ENCODE results near the gene DENND10. TPM values are rescaled to one million over a fixed set of nuclear protein-coding genes. Genes with fewer than 3 reads are reported as not detected.

The DENND10 gene, protein sequence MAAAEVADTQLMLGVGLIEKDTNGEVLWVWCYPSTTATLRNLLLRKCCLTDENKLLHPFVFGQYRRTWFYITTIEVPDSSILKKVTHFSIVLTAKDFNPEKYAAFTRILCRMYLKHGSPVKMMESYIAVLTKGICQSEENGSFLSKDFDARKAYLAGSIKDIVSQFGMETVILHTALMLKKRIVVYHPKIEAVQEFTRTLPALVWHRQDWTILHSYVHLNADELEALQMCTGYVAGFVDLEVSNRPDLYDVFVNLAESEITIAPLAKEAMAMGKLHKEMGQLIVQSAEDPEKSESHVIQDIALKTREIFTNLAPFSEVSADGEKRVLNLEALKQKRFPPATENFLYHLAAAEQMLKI
- 49.6 and 70.7 TPM in 2 replicates for total RNA-seq

DNA sequence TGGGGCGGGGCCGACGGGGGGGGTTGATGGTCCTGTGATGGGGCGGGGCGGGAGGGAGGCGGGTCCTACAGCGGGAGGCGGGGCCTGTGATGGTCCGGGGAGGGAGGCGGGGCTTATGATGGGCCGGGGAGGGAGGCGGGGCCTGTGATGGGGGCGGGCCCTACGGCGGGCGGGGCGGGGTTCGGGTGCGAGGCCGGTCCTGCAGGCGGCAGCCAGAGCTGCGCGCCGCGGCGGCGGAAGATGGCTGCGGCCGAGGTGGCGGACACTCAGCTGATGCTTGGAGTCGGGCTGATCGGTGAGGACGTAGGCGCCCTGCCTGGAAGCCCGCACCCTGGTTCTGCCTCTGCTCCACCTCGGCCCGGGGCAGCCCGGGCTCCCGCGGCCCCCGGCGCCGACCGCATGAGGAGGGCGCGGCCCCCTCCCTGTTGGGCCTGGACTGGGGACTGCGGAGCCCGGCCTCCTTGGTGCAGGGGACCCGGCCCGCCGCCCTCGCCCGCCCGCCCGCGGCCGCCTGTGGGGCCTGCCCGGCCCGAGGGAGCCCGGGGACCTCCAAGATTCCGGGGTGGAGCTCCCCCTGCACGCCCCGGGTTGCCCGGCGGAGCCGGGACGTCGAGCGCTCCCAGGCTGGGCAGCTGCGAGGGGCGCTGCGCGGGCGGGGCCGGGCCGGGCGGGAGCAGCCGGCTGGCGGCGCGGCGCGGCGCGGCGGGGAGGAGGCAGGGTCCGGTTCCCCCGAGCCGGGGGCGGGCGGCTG lies at the start of gene DENND10:
Gene DENND10 (plus strand): TSS at position 211 of the 751 bp plus-strand sequence. CDS start 30 bp downstream, at position 241.
- peak; percentile 52 to 89 for DNase-seq (ENCODE audit: low read depth in 2 of 2)

- DNase-seq (ENCODE audit: low read depth in 2 of 2), result no peak
These were observed 48.4 kb upstream of the DENND10 start for GRCh38 chr10:119055472-119055871.

DNA sequence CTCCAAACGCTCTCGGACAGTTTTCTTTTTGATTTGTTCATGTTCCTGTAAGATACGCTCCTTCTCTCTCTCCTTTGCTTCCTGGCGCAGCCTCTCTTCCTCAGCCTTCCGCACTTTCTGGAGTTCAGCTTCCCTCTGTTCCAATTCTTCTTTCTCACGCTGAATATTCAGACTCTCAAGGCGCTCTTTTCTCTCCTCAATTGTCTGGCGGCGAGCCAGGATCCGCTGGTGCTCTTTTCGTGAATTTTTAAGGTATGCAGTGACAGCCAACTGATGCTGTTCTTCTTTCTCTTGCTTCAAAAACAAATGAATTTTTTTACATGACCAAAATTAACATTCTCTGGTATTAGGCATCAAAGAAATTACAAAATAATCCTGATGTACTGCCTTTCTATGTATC lies 45.9 kb upstream of the DENND10 start:
- DNase-seq (ENCODE audit: low read depth in 2 of 2), result no peak

DNA sequence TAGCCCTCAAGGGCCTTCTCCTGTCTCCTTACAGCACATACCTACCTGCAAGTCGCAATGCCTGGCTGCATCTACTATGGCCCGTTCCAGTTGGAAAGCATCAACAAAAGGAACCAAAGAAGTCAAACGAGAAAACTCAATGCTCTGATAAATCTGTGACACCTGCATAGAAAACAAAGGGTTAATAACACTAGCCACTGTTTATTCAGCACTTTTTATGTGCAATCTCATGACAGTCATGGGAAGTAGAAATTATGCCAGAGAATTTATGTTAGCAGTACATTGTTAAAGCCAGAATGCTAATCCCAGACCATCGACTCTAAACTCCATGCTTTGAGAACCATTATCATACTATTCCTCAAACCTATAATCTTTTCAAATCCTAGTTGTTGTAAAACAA lies 44.4 kb upstream of the DENND10 start:
- DNase-seq (ENCODE audit: low read depth in 2 of 2), result no peak

- no peak for DNase-seq (ENCODE audit: low read depth in 2 of 2)
These were observed 43.8 kb upstream of the DENND10 start for GRCh38 chr10:119060107-119060506.

DNA sequence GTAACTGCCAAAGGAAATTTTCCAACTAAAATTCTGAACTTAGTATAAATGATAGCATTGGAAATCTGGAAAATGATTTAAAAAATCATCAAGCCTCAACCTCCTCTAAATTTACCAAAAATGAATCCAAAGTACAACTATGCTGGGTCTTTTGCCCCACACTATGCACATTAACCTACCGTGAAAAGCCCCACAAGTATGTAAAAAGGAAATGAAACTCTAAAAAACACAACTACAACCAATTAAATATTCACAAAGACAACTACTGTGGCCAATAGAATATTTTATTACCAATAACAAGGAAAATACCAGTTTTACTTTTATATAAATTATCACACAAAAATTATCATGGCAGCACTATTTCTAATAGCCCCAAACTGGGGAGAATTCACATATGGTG lies 42.6 kb upstream of the DENND10 start:
- DNase-seq (ENCODE audit: low read depth in 2 of 2), result no peak

DNA sequence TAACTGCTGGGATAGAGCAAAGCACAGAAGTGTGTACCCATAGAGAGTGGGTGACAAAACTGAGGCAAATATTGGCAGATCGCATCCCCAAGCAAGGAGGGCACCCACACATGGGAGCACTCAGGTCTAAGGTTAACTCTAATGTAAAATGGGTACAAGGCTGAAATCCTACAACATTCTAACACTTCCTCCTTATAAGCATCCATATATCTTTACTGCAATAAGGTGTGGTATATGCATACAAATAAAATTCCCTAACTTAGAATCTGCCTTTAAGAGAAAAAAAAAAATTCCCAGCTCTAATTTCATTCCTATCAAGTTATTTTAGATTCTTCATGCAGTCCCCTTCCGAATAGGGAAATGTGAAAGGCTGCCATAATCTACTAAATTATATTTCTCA lies 42.0 kb upstream of the DENND10 start:
- DNase-seq (ENCODE audit: low read depth in 2 of 2), result no peak

DNA sequence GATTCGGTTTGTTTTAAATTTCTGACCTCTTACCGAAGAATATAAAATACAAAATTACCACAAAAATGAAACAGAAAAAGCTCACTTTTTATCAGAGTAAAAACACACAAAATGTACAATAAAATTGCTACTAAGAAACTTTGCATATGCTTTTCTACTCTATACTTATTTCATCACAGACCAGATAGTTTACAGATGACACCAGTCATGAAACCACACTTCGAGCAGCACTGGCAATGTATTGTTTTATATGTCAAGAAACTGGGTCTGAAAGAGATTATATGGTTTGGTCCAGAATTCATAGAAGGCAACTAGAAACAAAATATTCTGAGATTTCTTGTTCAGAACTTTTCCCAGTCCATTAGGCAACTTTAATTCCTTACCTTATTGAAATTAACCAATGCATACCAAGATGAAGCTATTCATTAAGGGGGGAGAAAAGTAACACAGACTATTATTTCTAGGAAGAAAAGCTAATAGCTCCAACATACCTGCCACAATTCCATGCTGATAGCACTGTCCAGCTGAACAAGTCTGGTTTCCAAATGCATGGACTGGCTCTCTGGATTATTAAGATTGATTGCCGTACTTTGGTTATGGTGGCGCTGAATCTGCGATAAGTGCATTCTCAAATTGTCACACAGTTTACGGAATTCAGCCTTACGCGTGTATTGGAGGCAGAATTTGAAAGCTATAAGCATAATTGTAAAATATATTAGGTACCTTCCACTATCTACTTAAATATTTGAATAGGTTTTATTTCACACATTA lies 33.3 kb upstream of the DENND10 start:
- no peak for DNase-seq (ENCODE audit: low read depth in 2 of 2)

DNA sequence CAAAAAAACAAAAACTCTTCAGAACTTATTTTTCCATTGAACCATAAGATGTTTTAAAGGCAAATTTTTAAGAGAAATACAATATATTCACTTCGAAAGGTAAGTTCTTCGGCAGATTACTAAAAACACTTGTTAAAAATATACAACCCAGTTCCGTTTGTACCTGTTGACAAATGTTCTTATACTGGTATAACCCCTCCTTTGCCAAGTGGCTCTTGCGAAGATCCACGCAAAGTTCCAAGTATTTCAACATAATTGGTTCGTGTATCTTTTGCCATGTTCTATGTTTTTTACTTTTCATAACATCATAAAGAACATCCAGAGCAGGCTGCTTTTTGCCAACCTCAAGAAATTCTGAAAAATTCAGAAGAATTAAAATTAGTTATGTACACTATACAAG lies 30.3 kb upstream of the DENND10 start:
- DNase-seq (ENCODE audit: low read depth in 2 of 2), result no peak

- no peak for DNase-seq (ENCODE audit: low read depth in 2 of 2)
These were observed 25.3 kb upstream of the DENND10 start for GRCh38 chr10:119078422-119079179.

DNA sequence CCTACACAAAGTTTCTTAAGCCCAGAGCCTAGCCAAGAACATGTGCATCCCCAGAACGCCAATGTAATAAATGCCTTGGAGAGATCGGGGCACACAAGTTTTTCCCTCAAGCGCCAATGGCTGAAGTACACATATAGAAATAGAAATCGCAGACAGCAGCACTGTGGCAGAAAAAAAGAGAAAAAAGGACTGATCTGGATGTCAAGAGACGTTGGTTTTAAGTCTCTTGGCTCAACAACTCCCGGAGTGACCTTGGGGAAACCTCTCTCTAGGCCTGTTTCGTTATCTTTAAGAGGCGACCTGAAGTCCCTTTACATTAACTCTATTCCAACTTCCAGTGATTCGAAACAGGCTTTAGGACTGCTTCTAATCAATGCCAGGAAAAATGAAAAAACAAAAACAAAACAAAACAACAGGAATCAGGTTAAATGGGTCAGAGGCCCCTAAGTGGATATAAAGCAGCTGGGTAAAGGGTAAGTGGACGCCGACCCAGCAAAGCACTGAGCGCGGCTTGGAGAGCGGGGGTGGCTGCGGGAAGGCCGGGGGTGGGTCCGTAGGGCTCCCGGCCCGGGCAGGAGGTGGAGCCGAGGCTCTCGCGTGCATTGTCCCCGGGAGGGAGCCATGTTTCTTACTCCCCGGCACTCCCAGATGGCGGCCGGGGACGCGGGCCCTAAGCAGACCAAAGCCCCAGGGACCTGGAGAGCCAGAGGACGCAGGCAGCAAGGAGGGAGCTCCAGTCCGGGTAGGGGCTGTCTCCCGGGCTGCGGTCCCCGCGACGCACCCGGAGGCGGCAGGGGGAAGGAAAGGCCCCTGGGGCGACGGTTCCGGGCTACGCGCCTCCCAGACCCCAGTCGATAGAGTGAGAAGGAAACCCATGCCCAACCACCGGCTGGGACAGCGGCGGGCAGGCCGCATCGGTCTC lies 24.1 kb upstream of the DENND10 start:
- peak; percentile 61 to 85 for DNase-seq (ENCODE audit: low read depth in 2 of 2)

- peak; percentile 84 to 93 for DNase-seq (ENCODE audit: low read depth in 2 of 2)
These were observed 23.2 kb upstream of the DENND10 start, which contains the start of gene EIF3A for GRCh38 chr10:119080521-119081259. Gene EIF3A, minus strand, starts transcription at chr10:119080817. Its CDS starts 141 bp downstream, at chr10:119080676.

DNA sequence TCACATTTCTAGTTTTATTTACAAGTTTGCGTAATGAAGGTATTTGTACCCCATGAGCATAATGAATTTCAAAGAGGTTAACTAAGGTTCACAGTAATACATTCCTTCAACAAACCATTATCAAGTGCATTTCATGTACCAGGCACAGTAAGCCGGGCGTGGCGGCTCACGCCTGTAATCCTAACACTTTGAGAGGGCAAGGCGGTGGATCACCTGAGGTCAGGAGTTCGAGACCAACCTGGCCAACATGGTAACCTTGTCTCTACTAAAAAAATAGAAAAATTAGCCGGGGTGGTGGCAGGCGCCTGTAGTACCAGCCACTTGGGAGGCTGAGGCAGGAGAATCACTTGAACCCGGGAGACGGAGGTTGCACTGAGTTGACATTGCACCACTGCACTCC lies 19.0 kb upstream of the DENND10 start:
- DNase-seq (ENCODE audit: low read depth in 2 of 2), result no peak

- DNase-seq (ENCODE audit: low read depth in 2 of 2), result no peak
These were observed 16.5 kb upstream of the DENND10 start for GRCh38 chr10:119087271-119087882.

GRCh38 chr10:119090026-119090795 lies 13.7 kb upstream of the DENND10 start:
- DNase-seq (ENCODE audit: low read depth in 2 of 2), result no peak

- no peak for DNase-seq (ENCODE audit: low read depth in 2 of 2)
These were observed 12.9 kb upstream of the DENND10 start for GRCh38 chr10:119090968-119091367.

DNA sequence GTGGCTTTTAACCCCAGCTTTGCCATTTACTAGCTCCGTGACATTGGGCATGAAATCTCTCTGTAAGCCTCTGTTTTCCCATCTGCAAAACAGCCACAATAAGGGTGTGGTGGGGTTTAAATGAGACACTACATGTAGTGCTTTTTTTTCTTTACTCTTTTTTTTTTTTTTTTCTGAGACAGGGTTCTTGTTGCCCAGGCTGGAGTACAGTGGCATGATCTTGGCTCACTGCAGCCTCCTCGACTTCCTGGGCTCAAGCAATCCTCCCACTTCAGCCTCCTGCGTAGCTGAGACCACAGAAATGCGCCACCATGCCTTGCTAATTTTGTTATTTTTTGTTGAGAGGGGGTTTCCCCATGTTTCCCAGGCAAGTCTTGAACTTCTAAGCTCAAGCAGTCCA lies 8.3 kb upstream of the DENND10 start:
- no peak for DNase-seq (ENCODE audit: low read depth in 2 of 2)
